Choroid plexus epithelial cell (primary cell): ENCODE results near the gene PHF20.
"Not testable (repeated sequence)": the region's sequence is repeated elsewhere in the genome, so short reads cannot be mapped to it uniquely, and the experiment has no call there.

Experiments
- DNase-seq: peaks from one replicate; pipeline ENCODE4 v3.0.0-alpha.2; 2010; ENCODE audit warnings: low read depth
- H3K4me3 ChIP-seq: 2 replicates; pipeline ENCODE4 v1.5.1; 2011; ENCODE audit warnings: low read depth, mild to moderate bottlenecking, control low read depth, low read length, moderate library complexity
- CTCF ChIP-seq: conservative IDR thresholded peaks from 2 replicates; pipeline ENCODE4 v1.5.1; 2011; ENCODE audit warnings: low read depth, mild to moderate bottlenecking, control low read depth, inconsistent platforms, low read length, moderate library complexity

PHF20 gene

GRCh38 chr20:35981969-35982368, 210.2 kb downstream of the PHF20 start:
- TF ChIP-seq CTCF: no peak
- no peak overlapping the region for H3K4me3 ChIP-seq
- no peak for DNase-seq

GRCh38 chr20:35984382-35984781, 212.6 kb downstream of the PHF20 start:
- H3K4me3 ChIP-seq: no peak overlapping the region
- no peak for TF ChIP-seq CTCF
- no peak for DNase-seq

GRCh38 chr20:35985806-35986205, 214.0 kb downstream of the PHF20 start:
- no peak for TF ChIP-seq CTCF
- no peak for DNase-seq
- no peak overlapping the region for H3K4me3 ChIP-seq

- no peak overlapping the region for H3K4me3 ChIP-seq
- no peak for TF ChIP-seq CTCF
- no peak for DNase-seq
These were observed 217.2 kb downstream of the PHF20 start for GRCh38 chr20:35988910-35989463.

GRCh38 chr20:35991142-35991771, 219.4 kb downstream of the PHF20 start:
- peak; percentile 68 for TF ChIP-seq CTCF
- DNase-seq: peak; percentile 74

GRCh38 chr20:35992713-35993335, 221.0 kb downstream of the PHF20 start:
- no peak overlapping the region for H3K4me3 ChIP-seq
- TF ChIP-seq CTCF: peak; percentile 89
- peak; percentile 77 for DNase-seq

More at GRCh38 chr20:35991142-35991771, 219.4 kb downstream of the PHF20 start:
- no peak overlapping the region for H3K4me3 ChIP-seq

- DNase-seq: peak; percentile 92
- peak; percentile 98 for TF ChIP-seq CTCF
- H3K4me3 ChIP-seq: no peak overlapping the region
These were observed 223.2 kb downstream of the PHF20 start for GRCh38 chr20:35994994-35995453.

- not testable (repeated sequence) for DNase-seq, H3K4me3 ChIP-seq
These were observed 224.7 kb downstream of the PHF20 start for GRCh38 chr20:35996492-35996891.
